HepG2 (cell line): ENCODE results near the gene C18orf54. TPM values are rescaled to one million over a fixed set of nuclear protein-coding genes. Genes with fewer than 3 reads are reported as not detected.

Experiments used
- ATF5 ChIP-seq: sonication (generic); formaldehyde crosslinking; IDR thresholded peaks from 2 replicates; pipeline ENCODE4 v1.4.0; 2020; ENCODE audit warnings: mild to moderate bottlenecking, low read depth, missing genetic modification reagents
- CHD4 ChIP-seq: fragments of 200-600 bp; sonication (generic); IDR thresholded peaks from 2 replicates; pipeline ENCODE4 v1.7.0; 2017; ENCODE audit warnings: mild to moderate bottlenecking, low read length, borderline replicate concordance
- FOXA1 ChIP-seq, 2 experiments: fragments of 450-650 bp in 1 of 2; sonication (generic) in 1 of 2; formaldehyde crosslinking in 1 of 2; IDR thresholded peaks; 2 replicates each; pipeline versions ENCODE4 v1.4.0 to v1.6.1; 2016 to 2020; ENCODE audit warnings: missing genetic modification reagents in 1 of 2
- IRF9 ChIP-seq: sonication (generic); formaldehyde crosslinking; IDR thresholded peaks from 2 replicates; pipeline ENCODE4 v1.8.0; 2022; ENCODE audit warnings: missing genetic modification reagents, mild to moderate bottlenecking, borderline replicate concordance
- KDM6A ChIP-seq: IDR thresholded peaks from 2 replicates; pipeline ENCODE4 v1.6.1; 2016; ENCODE audit warnings: low read depth
- KLF6 ChIP-seq: IDR thresholded peaks from 2 replicates; pipeline ENCODE4 v1.8.0; 2016; ENCODE audit warnings: missing biosample characterization, missing genetic modification reagents
- NCOA1 ChIP-seq: sonication (generic); formaldehyde crosslinking; IDR thresholded peaks from 2 replicates; pipeline ENCODE4 v1.9.0; 2021; ENCODE audit warnings: missing genetic modification reagents
- NPAS2 ChIP-seq: sonication (generic); formaldehyde crosslinking; IDR thresholded peaks from 2 replicates; pipeline ENCODE4 v1.8.0; 2022; ENCODE audit warnings: mild to moderate bottlenecking, missing genetic modification reagents, borderline replicate concordance
- NR1H2 ChIP-seq: sonication (generic); formaldehyde crosslinking; IDR thresholded peaks from 2 replicates; pipeline ENCODE4 v1.8.1; 2022; ENCODE audit warnings: low read depth, missing genetic modification reagents, borderline replicate concordance
- PCBP1 ChIP-seq: fragments of 200-400 bp; formaldehyde crosslinking; IDR thresholded peaks from 2 replicates; pipeline ENCODE4 v1.6.1; 2017; ENCODE audit warnings: mild to moderate bottlenecking, low read depth, low read length, borderline replicate concordance
- SPEN ChIP-seq: sonication (generic); formaldehyde crosslinking; IDR thresholded peaks from 2 replicates; pipeline ENCODE4 v1.5.1; 2020; ENCODE audit warnings: low read depth, mild to moderate bottlenecking, missing genetic modification reagents
- TBX3 ChIP-seq: fragments of 450-650 bp; IDR thresholded peaks from 2 replicates; pipeline ENCODE4 v1.6.1; 2017; ENCODE audit warnings: antibody characterized with exemption, mild to moderate bottlenecking, inconsistent platforms, borderline replicate concordance
- ZBTB42 ChIP-seq: sonication (generic); formaldehyde crosslinking; IDR thresholded peaks from 2 replicates; pipeline ENCODE4 v1.5.0; 2020; ENCODE audit warnings: mild to moderate bottlenecking, missing genetic modification reagents
- ZNF230 ChIP-seq: sonication (generic); formaldehyde crosslinking; IDR thresholded peaks from 2 replicates; pipeline ENCODE4 v1.4.0; 2020; ENCODE audit warnings: mild to moderate bottlenecking, missing genetic modification reagents
- ZNF350 ChIP-seq: sonication (generic); formaldehyde crosslinking; IDR thresholded peaks from 2 replicates; pipeline ENCODE4 v1.4.0; 2020; ENCODE audit warnings: mild to moderate bottlenecking, low read depth, missing genetic modification reagents, borderline replicate concordance
- ZNF451 ChIP-seq: sonication (generic); formaldehyde crosslinking; IDR thresholded peaks from 2 replicates; pipeline ENCODE4 v1.5.0; 2020; ENCODE audit warnings: mild to moderate bottlenecking, missing genetic modification reagents
- ZNF460 ChIP-seq: sonication (generic); formaldehyde crosslinking; IDR thresholded peaks from 2 replicates; pipeline ENCODE4 v1.5.1; 2020; ENCODE audit warnings: missing genetic modification reagents, mild to moderate bottlenecking, borderline replicate concordance
- ZNF496 ChIP-seq: sonication (generic); formaldehyde crosslinking; IDR thresholded peaks from 2 replicates; pipeline ENCODE4 v1.8.1; 2023; ENCODE audit warnings: mild to moderate bottlenecking, moderate library complexity, missing genetic modification reagents; ENCODE audit not compliant: insufficient replicate concordance
- ZNF562 ChIP-seq: sonication (generic); formaldehyde crosslinking; IDR thresholded peaks from 2 replicates; pipeline ENCODE4 v1.8.0; 2022; ENCODE audit warnings: missing genetic modification reagents, borderline replicate concordance
- ZNF605 ChIP-seq: sonication (generic); formaldehyde crosslinking; IDR thresholded peaks from 2 replicates; pipeline ENCODE4 v1.8.0; 2022; ENCODE audit warnings: mild to moderate bottlenecking, missing genetic modification reagents
- ZNF691 ChIP-seq: sonication (generic); formaldehyde crosslinking; IDR thresholded peaks from 2 replicates; pipeline ENCODE4 v1.4.0; 2020; ENCODE audit warnings: missing genetic modification reagents, low read depth, mild to moderate bottlenecking, borderline replicate concordance
- ZNF790 ChIP-seq: sonication (generic); formaldehyde crosslinking; IDR thresholded peaks from 2 replicates; pipeline ENCODE4 v1.8.0; 2022; ENCODE audit warnings: missing genetic modification reagents, mild to moderate bottlenecking, borderline replicate concordance
- polyA plus RNA-seq, 8 experiments: library from polyadenylated mRNA; depleted of rRNA in 3 of 8; stranded (reverse) in 7 of 8; unstranded in 1 of 8; fragments of >200 nt; fragmentation: Illumina TruSeq in 4 of 8; extraction: Trizol in 4 of 8; gene quantifications; 2 replicates each; pipeline versions ENCODE4 v1.2.1 to v1.2.3, GENCODE V29; 2011 to 2016; ENCODE audit warnings: low read depth in 4 of 8, missing spikeins in 1 of 8, mixed read lengths in 1 of 8; ENCODE audit not compliant: insufficient read depth in 1 of 8
- total RNA-seq, 5 experiments: library from RNA; depleted of rRNA; stranded (reverse); fragments of >200 nt; fragmentation: Illumina TruSeq; extraction: Trizol; gene quantifications; 2 replicates each; pipeline ENCODE4 v1.2.3, GENCODE V29; 2016; ENCODE audit warnings: low read depth in 1 of 5
- TF ChIP-seq, protein P1 (sequence below): IDR thresholded peaks from 2 replicates; pipeline ENCODE4 v1.6.1; 2016; ENCODE audit warnings: mild to moderate bottlenecking, missing biosample characterization, missing genetic modification reagents
- TF ChIP-seq, protein P2 (sequence below): sonication (generic); formaldehyde crosslinking; conservative IDR thresholded peaks from 2 replicates; pipeline ENCODE4 v1.5.0; 2020; ENCODE audit warnings: missing genetic modification reagents

The C18orf54 gene
- total and polyA plus RNA-seq, 2 of the 13 experiments (the other 11 are each of a cell fraction or from before 2014, with no cell fraction given) = 1.8 to 2.5 TPM

DNA sequence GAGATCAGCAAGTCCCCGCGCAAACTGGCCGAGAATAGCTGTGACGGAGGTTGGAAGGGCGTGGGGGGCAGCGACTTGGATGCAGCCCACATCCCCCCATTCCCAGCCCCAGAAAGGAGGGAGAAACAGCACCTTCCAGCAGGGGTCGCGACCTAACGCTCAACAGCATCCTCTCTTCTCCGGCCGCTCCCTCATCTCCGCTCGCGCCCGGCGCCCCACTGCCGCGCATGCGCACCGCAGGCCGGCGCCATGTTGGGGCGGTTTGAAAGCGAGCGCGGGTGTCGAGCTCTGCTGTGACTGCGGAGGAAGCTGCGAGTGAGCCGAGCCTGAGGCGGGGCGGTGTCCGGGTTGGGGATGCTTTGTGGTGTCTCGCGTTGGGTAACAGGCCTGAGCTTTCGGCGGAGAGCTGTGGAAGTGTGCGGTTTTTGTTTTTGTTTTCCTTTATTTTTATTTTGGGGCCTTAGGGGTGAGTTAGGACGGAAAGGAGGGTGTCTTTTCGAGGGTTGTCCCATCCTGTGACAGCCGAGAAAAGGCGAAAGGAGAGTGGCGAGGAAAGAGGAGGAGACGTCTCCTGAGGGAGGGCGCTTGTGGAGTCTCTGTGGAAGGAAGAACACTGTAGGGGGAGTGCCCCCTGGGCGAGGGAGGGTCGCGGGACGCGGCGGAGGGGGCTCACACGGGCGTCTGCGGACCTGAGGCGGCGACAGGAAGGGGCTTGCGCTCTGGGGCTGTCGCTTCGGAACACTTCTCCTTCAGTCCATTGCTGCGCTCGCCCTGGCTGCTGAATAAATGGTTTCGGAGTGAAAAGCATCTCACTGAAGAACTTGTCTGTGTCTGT, at the start of gene C18orf54, which contains the start of gene STARD6 (continued):
- peak; percentile 66; the same call in 1 of the 2 replicates for TF ChIP-seq ZNF691 (CRISPR knock-in tag)
- no peak for TF ChIP-seq ZNF790 (CRISPR knock-in tag)
- no peak for TF ChIP-seq ZNF496 (CRISPR knock-in tag)
- TF ChIP-seq CHD4 = no peak
- TF ChIP-seq PCBP1 = no peak
- peak; percentile 79 for TF ChIP-seq SPEN (CRISPR knock-in tag)
- no peak for TF ChIP-seq ZNF230
- TF ChIP-seq FOXA1 (IDR thresholded peaks at IDR 0.05) = no peak
- TF ChIP-seq FOXA1 (CRISPR knock-in tag; IDR thresholded peaks at IDR 0.05) = 0 out of 2 replicates have a peak, but pooled peaks have one; percentile 15
- TF ChIP-seq, protein P1, sequence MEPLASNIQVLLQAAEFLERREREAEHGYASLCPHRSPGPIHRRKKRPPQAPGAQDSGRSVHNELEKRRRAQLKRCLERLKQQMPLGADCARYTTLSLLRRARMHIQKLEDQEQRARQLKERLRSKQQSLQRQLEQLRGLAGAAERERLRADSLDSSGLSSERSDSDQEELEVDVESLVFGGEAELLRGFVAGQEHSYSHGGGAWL (CRISPR knock-in tag) = no peak
- TF ChIP-seq ZNF605 (CRISPR knock-in tag) = peak; percentile 61; the same call in 1 of the 2 replicates
- no peak for TF ChIP-seq ZBTB42 (CRISPR knock-in tag)
- TF ChIP-seq TBX3 = no peak
- TF ChIP-seq, protein P2, sequence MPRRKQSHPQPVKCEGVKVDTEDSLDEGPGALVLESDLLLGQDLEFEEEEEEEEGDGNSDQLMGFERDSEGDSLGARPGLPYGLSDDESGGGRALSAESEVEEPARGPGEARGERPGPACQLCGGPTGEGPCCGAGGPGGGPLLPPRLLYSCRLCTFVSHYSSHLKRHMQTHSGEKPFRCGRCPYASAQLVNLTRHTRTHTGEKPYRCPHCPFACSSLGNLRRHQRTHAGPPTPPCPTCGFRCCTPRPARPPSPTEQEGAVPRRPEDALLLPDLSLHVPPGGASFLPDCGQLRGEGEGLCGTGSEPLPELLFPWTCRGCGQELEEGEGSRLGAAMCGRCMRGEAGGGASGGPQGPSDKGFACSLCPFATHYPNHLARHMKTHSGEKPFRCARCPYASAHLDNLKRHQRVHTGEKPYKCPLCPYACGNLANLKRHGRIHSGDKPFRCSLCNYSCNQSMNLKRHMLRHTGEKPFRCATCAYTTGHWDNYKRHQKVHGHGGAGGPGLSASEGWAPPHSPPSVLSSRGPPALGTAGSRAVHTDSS (CRISPR knock-in tag) = no peak
- TF ChIP-seq ZNF350 (CRISPR knock-in tag) = peak; percentile 45; the same call in 1 of the 2 replicates
- no peak for TF ChIP-seq NPAS2 (CRISPR knock-in tag)
- TF ChIP-seq NCOA1 (CRISPR knock-in tag) = no peak
- no peak for TF ChIP-seq ZNF460 (CRISPR knock-in tag)
- TF ChIP-seq NR1H2 (CRISPR knock-in tag) = no peak
- TF ChIP-seq KDM6A = no peak
- TF ChIP-seq ZNF562 (CRISPR knock-in tag) = 0 out of 2 replicates have a peak, but pooled peaks have one; percentile 41
- no peak for TF ChIP-seq ZNF451 (CRISPR knock-in tag)
- TF ChIP-seq IRF9 (CRISPR knock-in tag) = no peak
- TF ChIP-seq ATF5 (CRISPR knock-in tag) = 0 out of 2 replicates have a peak, but pooled peaks have one; percentile 27
- TF ChIP-seq KLF6 (CRISPR knock-in tag) = no peak
